ENCODE data around the gene RANBP10.

- TF ChIP-seq GABPA (IDR thresholded peaks at IDR 0.05; ENCODE audit: low read depth) (no peak), CTCF (IDR thresholded peaks at IDR 0.05; ENCODE audit: insufficient read depth, low read length) (no peak)
Measured at GRCh38 chr16:67683767-67684166, 122.6 kb downstream of the RANBP10 start.

Data from HL-60 (cell line).